ENCODE measurements around the gene KLHL6.
"Not testable (repeated sequence)": the region's sequence is repeated elsewhere in the genome, so short reads cannot be mapped to it uniquely, and the experiment has no call there.

DNA sequence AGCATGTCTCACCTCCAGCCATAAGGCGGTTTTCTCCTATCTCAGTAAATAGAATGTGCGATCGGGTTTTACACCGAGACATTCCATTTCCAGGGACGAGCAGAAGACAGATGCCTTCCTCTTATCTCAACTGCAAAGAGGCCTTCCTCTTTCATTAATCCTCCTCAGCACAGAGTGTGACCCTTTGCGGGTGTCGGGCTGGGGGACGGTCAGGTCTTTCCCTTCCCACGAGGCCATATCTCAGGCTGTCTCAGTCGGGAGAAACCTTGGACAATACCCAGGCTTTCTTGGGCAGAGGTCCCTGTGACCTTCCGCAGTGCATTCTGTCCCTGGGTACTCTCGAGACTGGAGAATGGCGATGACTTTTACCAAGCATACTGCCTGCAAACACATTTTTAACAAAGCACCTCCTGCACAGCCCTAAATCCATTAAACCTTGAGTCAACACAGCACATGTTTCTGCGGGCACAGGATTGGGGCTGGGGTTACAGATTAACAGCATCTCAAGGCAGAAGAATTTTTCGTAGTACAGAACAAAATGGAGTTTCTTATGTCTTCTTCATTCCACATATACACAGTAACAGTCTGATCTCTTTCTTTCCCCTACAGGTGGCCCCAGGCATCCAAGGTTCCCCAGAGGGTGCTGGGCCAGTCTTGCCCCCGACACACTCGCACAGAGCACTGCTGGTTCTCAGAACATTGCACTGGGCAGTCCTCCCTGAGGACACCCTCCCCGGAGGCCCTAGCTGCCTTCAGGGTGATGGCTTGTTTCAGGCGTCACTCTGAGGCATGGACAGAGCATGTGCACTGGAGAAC is 34.6 kb downstream of the KLHL6 start:
- TF ChIP-seq CTCF (IDR thresholded peaks at IDR 0.05); ZFX (IDR thresholded peaks at IDR 0.05; ENCODE audit: borderline replicate concordance): not testable (repeated sequence)
